RWPE1 (cell line): ENCODE data around the gene GTF3C1.

Source experiments
- CTCF ChIA-PET: fragments of 350-600 bp; sonication (Branson Sonifier 250); formaldehyde crosslinking; extraction: SDS; loops from one replicate; lab custom pipeline; 2021; lab: Yijun Ruan, JAX
- POLR2A ChIA-PET: fragments of 400-600 bp; formaldehyde crosslinking; extraction: SDS; loops from one replicate; lab custom pipeline; 2020; ENCODE audit warnings: antibody characterized with exemption; ENCODE audit not compliant: low non-redundant PET; lab: Yijun Ruan, JAX
- DNase-seq: peaks from one replicate; pipeline ENCODE4 v3.0.0; 2012; ENCODE audit warnings: low spot score
- H3K27ac ChIP-seq: fragments of 450-650 bp; 2 replicates; pipeline ENCODE4 v1.5.1; 2017
- TF ChIP-seq, protein P1 (sequence below): fragments of 450-650 bp; conservative IDR thresholded peaks from 2 replicates; pipeline ENCODE4 v1.5.1; 2017; ENCODE audit warnings: low read depth, mild to moderate bottlenecking

Gene GTF3C1

DNA sequence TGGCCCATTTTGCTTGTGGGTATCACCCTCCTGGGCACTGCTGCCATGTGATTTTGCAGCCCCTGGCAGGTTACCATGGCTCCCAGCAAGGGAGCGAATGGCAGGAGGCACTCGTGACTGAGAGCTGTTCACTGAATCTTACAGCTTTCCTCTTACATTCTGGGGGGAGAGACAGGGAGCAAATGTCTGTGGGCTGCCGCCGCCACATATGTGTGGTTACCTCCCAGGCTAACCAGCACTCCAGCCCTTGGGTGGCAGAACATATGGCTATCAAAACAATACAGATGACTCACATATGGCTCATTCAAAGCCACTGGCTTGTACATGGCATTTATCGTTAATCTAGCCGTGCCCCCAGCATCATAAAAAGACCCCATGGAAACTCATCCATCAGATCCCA lies 19.8 kb downstream of the GTF3C1 start:
- ChIA-PET CTCF (no interaction called here), POLR2A (no interaction called here)
- H3K27ac ChIP-seq: no peak overlapping the region
- DNase-seq: no peak
- TF ChIP-seq, protein P1, sequence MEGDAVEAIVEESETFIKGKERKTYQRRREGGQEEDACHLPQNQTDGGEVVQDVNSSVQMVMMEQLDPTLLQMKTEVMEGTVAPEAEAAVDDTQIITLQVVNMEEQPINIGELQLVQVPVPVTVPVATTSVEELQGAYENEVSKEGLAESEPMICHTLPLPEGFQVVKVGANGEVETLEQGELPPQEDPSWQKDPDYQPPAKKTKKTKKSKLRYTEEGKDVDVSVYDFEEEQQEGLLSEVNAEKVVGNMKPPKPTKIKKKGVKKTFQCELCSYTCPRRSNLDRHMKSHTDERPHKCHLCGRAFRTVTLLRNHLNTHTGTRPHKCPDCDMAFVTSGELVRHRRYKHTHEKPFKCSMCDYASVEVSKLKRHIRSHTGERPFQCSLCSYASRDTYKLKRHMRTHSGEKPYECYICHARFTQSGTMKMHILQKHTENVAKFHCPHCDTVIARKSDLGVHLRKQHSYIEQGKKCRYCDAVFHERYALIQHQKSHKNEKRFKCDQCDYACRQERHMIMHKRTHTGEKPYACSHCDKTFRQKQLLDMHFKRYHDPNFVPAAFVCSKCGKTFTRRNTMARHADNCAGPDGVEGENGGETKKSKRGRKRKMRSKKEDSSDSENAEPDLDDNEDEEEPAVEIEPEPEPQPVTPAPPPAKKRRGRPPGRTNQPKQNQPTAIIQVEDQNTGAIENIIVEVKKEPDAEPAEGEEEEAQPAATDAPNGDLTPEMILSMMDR: no peak

DNA sequence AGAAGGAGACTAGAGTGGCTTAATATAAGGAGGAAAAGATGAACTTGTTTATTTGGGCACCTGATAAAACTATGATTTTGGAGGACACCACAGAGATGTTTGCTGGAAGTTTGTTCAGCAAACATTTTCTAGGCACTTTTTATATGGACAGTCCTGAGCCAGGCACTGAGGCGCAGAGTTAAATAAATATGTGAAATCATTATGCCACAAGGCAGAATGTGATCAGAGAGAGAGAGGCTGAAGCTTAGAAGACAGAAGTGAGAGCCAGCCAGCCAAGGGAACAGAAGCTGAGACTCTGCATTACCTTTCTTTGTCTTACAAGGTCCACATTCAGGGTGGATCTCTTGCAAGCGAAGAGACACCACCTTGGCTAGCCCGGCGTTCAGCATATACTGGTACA lies 21.4 kb downstream of the GTF3C1 start:
- ChIA-PET POLR2A (no interaction called here), CTCF (no interaction called here)

DNA sequence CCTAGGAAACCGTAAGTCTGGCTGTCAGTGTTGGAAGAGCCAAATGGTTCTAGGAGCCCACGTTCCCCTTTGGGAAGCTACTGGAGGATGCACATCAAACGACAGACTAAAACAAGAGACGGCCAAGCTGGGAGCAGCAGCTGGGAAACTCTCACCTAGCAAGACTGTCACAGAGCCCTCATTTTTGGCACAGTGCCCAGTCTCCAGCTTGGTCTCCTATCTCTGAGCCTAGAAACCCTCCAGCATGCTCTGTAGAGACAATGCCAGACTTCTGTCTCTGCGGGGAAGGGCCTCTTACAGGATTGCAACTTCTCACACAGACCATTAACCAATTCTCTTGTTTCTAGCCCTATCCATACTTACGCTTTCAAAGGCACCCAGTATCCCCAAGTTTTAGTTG lies 23.5 kb downstream of the GTF3C1 start:
- no peak for DNase-seq
- POLR2A ChIA-PET: no interaction called here
- CTCF ChIA-PET: no interaction called here

More for the DNA sequence above, 21.4 kb downstream of the GTF3C1 start:
- no peak for DNase-seq
- TF ChIP-seq, protein P1: no peak
- H3K27ac ChIP-seq: no peak overlapping the region

DNA sequence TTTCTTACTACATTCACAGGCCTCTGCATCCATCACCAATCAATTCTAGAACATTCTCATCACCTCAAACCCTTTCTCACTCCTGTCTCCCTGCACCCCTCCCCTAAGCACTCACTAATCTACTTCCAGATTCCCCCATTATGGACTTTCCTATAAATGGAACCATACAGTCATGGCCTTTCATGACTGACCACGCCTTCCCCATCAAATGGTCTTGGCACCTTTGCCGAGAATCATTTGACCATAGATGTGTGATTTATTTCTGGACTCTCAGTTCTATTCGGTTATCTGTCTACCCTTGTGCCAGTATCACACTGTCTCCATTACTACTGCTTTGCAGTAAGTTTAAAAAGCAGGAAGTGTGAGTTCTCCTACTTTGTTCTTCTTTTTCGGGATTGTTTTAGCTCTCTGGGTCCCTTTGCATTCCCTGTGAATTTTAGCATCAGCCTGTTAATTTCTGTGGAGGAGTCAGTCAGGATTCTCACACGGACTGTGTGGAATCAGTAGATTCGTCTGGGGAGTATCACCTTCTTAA lies 27.5 kb downstream of the GTF3C1 start:
- no peak for DNase-seq
- ChIA-PET POLR2A (no interaction called here), CTCF (no interaction called here)
- TF ChIP-seq, protein P1: no peak
- no peak overlapping the region for H3K27ac ChIP-seq

More for the DNA sequence above, 23.5 kb downstream of the GTF3C1 start:
- TF ChIP-seq, protein P1: no peak
- H3K27ac ChIP-seq: no peak overlapping the region

DNA sequence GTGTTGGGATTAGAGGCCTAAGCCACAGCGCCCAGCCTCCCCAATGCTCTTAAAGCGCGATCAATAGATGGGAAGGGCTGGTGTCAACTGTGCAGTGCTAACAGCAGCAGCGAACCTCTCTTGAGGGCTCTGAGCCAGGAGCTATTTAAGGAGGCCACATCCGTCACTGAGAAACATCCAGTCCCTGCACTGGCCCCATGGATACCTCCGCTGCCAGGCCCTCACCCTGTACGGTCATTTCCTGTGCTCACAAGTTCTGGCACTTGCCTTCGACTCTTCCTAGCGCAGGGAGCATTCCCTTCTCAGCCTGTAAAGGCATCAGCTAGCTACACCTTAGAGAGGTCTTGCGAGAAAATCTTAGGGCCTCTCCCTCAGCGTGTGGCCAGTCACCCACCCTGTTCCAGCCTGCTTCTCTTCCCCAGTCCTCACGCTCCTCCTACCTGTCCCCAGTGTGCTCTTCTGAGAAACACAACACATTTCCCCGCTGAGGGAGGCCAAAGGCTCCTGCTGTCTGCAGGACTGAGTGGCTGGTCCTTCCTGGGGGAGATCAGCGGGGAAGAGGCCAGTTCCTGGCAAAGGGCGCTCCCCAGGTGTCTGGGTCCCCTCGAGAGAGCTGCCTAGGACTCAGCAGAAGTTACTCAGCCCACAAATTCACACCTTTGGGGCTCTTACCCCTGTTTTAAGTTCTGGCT lies 28.6 kb downstream of the GTF3C1 start:
- POLR2A ChIA-PET: no interaction called here
- TF ChIP-seq, protein P1: no peak
- peak overlapping the region; percentile 29 for H3K27ac ChIP-seq
- CTCF ChIA-PET: no interaction called here
- DNase-seq: no peak

DNA sequence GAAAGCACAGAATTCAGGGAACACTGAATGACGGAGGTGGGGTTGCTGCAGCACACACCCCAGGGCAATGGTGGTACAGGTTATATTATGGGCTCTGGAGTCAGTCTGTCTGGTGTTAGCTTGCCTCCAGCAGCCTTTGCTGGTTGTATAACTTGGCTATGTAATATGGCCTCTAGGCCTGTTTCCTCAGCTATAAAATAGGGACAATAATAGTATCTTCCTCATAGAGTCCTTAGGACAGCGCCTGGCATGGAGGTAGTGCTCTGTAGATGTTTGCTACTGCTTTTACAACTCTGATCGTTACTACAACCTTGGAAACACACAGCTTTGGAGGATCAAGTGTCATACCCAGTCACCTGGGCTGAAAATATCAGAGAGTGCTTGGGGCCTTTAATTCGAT lies 31.5 kb downstream of the GTF3C1 start:
- POLR2A ChIA-PET: no interaction called here
- TF ChIP-seq, protein P1: no peak
- DNase-seq: no peak
- CTCF ChIA-PET: no interaction called here
- H3K27ac ChIP-seq: no peak overlapping the region
